ENCODE results near the gene SYNDIG1. TPM values are rescaled to one million over a fixed set of nuclear protein-coding genes. Genes with fewer than 3 reads are reported as not detected.

The SYNDIG1 gene
- total RNA-seq, 1 donor = not detected

- DNase-seq (ENCODE audit: low read depth) = no peak
- TF ChIP-seq, protein P1, sequence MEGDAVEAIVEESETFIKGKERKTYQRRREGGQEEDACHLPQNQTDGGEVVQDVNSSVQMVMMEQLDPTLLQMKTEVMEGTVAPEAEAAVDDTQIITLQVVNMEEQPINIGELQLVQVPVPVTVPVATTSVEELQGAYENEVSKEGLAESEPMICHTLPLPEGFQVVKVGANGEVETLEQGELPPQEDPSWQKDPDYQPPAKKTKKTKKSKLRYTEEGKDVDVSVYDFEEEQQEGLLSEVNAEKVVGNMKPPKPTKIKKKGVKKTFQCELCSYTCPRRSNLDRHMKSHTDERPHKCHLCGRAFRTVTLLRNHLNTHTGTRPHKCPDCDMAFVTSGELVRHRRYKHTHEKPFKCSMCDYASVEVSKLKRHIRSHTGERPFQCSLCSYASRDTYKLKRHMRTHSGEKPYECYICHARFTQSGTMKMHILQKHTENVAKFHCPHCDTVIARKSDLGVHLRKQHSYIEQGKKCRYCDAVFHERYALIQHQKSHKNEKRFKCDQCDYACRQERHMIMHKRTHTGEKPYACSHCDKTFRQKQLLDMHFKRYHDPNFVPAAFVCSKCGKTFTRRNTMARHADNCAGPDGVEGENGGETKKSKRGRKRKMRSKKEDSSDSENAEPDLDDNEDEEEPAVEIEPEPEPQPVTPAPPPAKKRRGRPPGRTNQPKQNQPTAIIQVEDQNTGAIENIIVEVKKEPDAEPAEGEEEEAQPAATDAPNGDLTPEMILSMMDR (IDR thresholded peaks at IDR 0.05; ENCODE audit: insufficient read depth, low read depth, low read length) = no peak
- H3K4me3 ChIP-seq (ENCODE audit: low read depth, low read length) = no peak overlapping the region
These were observed 161.7 kb downstream of the SYNDIG1 start for GRCh38 chr20:24631173-24631505.

- TF ChIP-seq, protein P1 (IDR thresholded peaks at IDR 0.05; ENCODE audit: insufficient read depth, low read depth, low read length) = no peak
- H3K4me3 ChIP-seq (ENCODE audit: low read depth, low read length) = no peak overlapping the region
- no peak for DNase-seq (ENCODE audit: low read depth)
These were observed 163.2 kb downstream of the SYNDIG1 start for GRCh38 chr20:24632581-24632980.

DNA sequence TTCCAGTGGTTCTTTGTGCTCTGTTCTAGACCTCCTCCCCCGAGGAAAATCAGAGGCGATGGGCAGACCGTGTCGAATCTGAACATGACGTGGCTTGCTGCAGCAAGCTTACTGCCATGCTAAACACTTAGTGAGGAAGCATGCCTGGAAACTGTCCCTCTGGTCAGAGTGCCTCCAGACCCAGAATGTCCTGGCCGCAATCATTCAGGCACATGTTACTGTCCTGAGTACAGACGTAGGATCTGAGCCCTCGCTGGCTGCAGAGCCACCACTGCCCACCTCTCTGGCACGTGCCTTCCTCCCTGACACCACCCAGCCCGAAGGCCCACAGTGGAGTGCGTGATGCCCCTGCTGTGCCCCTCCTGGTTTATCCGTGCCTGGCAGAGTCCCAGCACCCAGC is 163.6 kb downstream of the SYNDIG1 start:
- TF ChIP-seq, protein P1 (IDR thresholded peaks at IDR 0.05; ENCODE audit: insufficient read depth, low read depth, low read length) = no peak
- DNase-seq (ENCODE audit: low read depth) = no peak
- no peak overlapping the region for H3K4me3 ChIP-seq (ENCODE audit: low read depth, low read length)

DNA sequence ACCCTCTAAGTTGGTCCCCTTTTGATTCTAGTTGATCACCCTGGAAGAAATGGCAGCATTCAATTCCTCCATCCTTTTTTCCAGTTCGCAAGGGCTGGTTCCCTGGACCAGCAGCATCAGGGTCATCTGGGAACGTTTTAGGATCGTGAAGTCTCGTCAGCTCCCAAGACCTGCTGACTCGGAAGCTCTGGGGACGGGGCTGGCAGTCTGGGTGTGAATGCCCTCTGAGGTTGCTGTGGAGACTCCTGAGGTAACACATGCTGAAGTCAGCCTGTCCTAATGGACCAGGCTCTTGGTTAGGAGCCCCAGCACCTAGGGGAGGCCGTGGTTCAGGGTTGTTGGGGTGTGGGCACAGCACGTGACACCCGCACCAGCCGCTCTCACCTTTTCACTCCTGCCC is 164.1 kb downstream of the SYNDIG1 start:
- no peak overlapping the region for H3K4me3 ChIP-seq (ENCODE audit: low read depth, low read length)
- TF ChIP-seq, protein P1 (IDR thresholded peaks at IDR 0.05; ENCODE audit: insufficient read depth, low read depth, low read length) = no peak
- no peak for DNase-seq (ENCODE audit: low read depth)

GRCh38 chr20:24634855-24635254 is 165.4 kb downstream of the SYNDIG1 start:
- peak; percentile 83 for DNase-seq (ENCODE audit: low read depth)
- TF ChIP-seq, protein P1 (IDR thresholded peaks at IDR 0.05; ENCODE audit: insufficient read depth, low read depth, low read length) = no peak
- no peak overlapping the region for H3K4me3 ChIP-seq (ENCODE audit: low read depth, low read length)

DNA sequence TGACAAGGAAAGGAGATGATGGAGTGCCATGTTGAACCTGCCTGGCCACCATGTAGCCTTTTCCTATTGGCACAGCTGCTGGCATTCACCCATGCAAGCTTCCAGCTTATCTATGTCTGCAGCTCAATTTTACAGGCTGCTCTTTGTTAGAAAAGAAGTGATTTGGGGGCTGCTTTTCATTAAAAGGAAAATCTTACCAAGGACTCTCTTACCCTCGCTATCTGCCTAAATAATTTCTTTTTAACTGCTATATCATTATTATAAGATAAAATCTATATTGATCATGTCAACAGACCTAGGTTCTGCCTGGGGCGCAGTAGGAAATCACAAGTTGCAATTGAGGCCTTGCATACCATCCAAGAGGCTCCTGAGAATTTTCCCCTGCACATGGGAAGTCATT is 167.2 kb downstream of the SYNDIG1 start:
- TF ChIP-seq, protein P1 (IDR thresholded peaks at IDR 0.05; ENCODE audit: insufficient read depth, low read depth, low read length) = no peak
- no peak for DNase-seq (ENCODE audit: low read depth)
- no peak overlapping the region for H3K4me3 ChIP-seq (ENCODE audit: low read depth, low read length)

DNA sequence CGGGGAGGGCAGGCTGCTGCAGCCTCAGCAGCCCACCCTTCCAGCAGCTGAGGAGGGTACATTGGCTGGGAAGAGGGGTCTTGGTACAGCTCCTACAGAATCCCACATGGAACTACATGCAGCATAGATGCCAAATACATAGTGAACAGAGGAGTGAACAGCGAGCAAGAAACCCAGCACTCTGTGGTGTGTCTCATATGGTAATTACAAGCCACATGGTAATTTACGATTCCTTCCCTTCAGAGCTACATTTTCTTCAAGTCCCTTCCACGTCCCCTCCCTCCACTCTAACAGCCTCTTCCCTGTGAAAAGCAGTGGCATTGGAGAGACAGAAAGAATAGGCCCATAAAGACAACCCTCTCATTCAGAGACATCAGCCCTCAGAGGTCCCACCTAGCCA is 167.7 kb downstream of the SYNDIG1 start:
- DNase-seq (ENCODE audit: low read depth) = no peak
- TF ChIP-seq, protein P1 (IDR thresholded peaks at IDR 0.05; ENCODE audit: insufficient read depth, low read depth, low read length) = no peak
- no peak overlapping the region for H3K4me3 ChIP-seq (ENCODE audit: low read depth, low read length)

All from fibroblast of villous mesenchyme (primary cell).